Heart left ventricle (tissue), 16 donors: ENCODE results near the gene PSMA6. TPM values are rescaled to one million over a fixed set of nuclear protein-coding genes. Genes with fewer than 3 reads are reported as not detected.

ENCODE experiments used
- ATAC-seq, 4 donors: fragments of 200-7000 bp; cut with Tn5 transposase; one replicate each; pipeline ENCODE4 v1.9.1; 2020 to 2022; ENCODE audit warnings: moderate library complexity in 4 of 4, mild to moderate bottlenecking in 3 of 4, moderate number of reproducible peaks in 1 of 4
- DNase-seq, 5 donors: peaks; one replicate each; pipeline ENCODE4 v3.0.0-alpha.2; 2020
- H3K27ac ChIP-seq, 12 donors: fragments of 200-600 bp; sonication (generic) in 4 of 12; one replicate each; pipeline versions ENCODE4 v1.5.0 to v1.8.0; 2016 to 2022; ENCODE audit warnings: mild to moderate bottlenecking in 2 of 12
- H3K27me3 ChIP-seq, 9 donors: fragments of 200-600 bp; sonication (generic) in 2 of 9; one replicate each; pipeline versions ENCODE4 v1.5.1 to v1.8.0; 2016 to 2022; ENCODE audit warnings: mild to moderate bottlenecking in 3 of 9
- H3K36me3 ChIP-seq, 9 donors: fragments of 200-600 bp; sonication (generic) in 2 of 9; one replicate each; pipeline versions ENCODE4 v1.5.0 to v1.8.0; 2018 to 2022; ENCODE audit warnings: mild to moderate bottlenecking in 2 of 9
- H3K4me1 ChIP-seq, 12 donors: fragments of 200-600 bp; sonication (generic) in 4 of 12; one replicate each; pipeline versions ENCODE4 v1.5.0 to v1.8.0; 2016 to 2022; ENCODE audit warnings: mild to moderate bottlenecking in 3 of 12
- H3K4me3 ChIP-seq, 12 donors: fragments of 200-600 bp; sonication (generic) in 4 of 12; one replicate each; pipeline versions ENCODE4 v1.5.0 to v1.8.0; 2017 to 2022; ENCODE audit warnings: mild to moderate bottlenecking in 9 of 12, moderate library complexity in 4 of 12
- H3K9me3 ChIP-seq, 12 donors: fragments of 200-600 bp; sonication (generic) in 4 of 12; one replicate each; pipeline versions ENCODE4 v1.5.0 to v1.8.0; 2016 to 2022; ENCODE audit warnings: mild to moderate bottlenecking in 1 of 12
- POLR2A ChIP-seq, 2 donors: fragments of 450-650 bp; IDR thresholded peaks; one replicate each; pipeline ENCODE4 v1.6.1; 2017; ENCODE audit warnings: antibody characterized with exemption in 2 of 2, mild to moderate bottlenecking in 2 of 2, moderate library complexity in 2 of 2
- WGBS, 4 donors: extraction: QIAGEN DNeasy Blood & Tissue Kit in 2 of 4; methylation state at CpG; one replicate each; pipeline versions ENCODE4 v1.1.5 to v1.1.7; 2013 to 2018; 5-methylcytosine and 5-hydroxymethylcytosine counted together
- intact Hi-C, 10 donors: fragments of 100-400 bp; cut with DNase I; formaldehyde crosslinking; loops; one replicate each; pipeline versions ENCODE4 v1.11.1 to v1.14.2; 2022
- polyA plus RNA-seq, 2 donors: library from polyadenylated mRNA; stranded (reverse); fragments of 200-250 nt; gene quantifications; one replicate each; pipeline ENCODE4 v1.2.3, GENCODE V29; 2013
- total RNA-seq, 9 donors: library from RNA; depleted of rRNA in 2 of 9; stranded (reverse); fragments of >200 nt in 2 of 9; fragmentation: NEBNext Ultra II Directional in 3 of 9; extraction: Animal tissue kit (Norgen Biotek cat#: 25700) in 3 of 9; gene quantifications; one replicate each; pipeline versions ENCODE4 v1.1.0 to v1.2.4, GENCODE V29; 2016 to 2023
- TF ChIP-seq, protein P1 (sequence below), 12 donors: fragments of 200-600 bp; sonication (generic) in 4 of 12; IDR thresholded peaks; one replicate each; pipeline versions ENCODE4 v1.5.0 to v1.8.0; 2018 to 2022; ENCODE audit warnings: antibody characterized with exemption in 12 of 12, mild to moderate bottlenecking in 5 of 12
- donor health status: ischemic (EF 13 %, LVEDD 7.1; RV severe dilation, severe dysfunction).
- donor health status: healthy with polysubstance abuse.
- donor health status: DM: no; HTN: yes; CAD: no.
- donor health status: DM: no; HTN: no; CAD: no.
- donor health status: ischemic (EF 25% LVEDD 6.9; RV normal size, moderate dysfunction).
- donor health status: ischemic (EF 25% LVEDD 5.7; RV mildly dilated, moderate dysfunction).
- donor health status: healthy.
- donor health status: DM: yes; HTN: yes; CAD: no.
- donor health status: ischemic (EF 35%, LVEDD 5.7; RV mildly dilated, moderate dysfunction).
- donor health status: nonischemic (EF 11% LVEDD 7.7; RV severe dilation, severe dysfunction).
- donor health status: DM: yes; HTN: yes; CAD: no.
- donor health status: PGD.
- donor health status: ischemic (EF 29% LVEDD 5.4; RV normal size, mild dysfunction).
- donor health status: nonischemic (EF 23%, LVEDD 6.1; RV moderate dilation, normal function).

PSMA6 gene
- total and polyA plus RNA-seq, 11 donors = 123 to 293 (median 176) TPM

GRCh38 chr14:35301735-35302528 lies 9.8 kb downstream of the PSMA6 start:
- intact Hi-C loops = loop anchor here in 2 of 10 donors (1.0 to 5.0 kb wide), 3 partner anchors 15 to 70 kb away; no protein-coding TSS in a partner anchor
- Histone ChIP-seq H3K4me1 (peaks cover 4 to 72% (median 25%) of the 10 kb centered on the region in 12 donors), H3K36me3 (peaks cover 0 to 7% (median 0%) of the 10 kb centered on the region in 9 donors), H3K27ac (peak overlapping the region in 5 of 12 donors; percentile 18 to 58 (median 24)), H3K4me3 (no peak overlapping the region), H3K9me3 (peaks cover 0 to 5% (median 0%) of the 10 kb centered on the region in 12 donors), H3K27me3 (no peaks in the 10 kb centered on the region)
- TF ChIP-seq, protein P1, sequence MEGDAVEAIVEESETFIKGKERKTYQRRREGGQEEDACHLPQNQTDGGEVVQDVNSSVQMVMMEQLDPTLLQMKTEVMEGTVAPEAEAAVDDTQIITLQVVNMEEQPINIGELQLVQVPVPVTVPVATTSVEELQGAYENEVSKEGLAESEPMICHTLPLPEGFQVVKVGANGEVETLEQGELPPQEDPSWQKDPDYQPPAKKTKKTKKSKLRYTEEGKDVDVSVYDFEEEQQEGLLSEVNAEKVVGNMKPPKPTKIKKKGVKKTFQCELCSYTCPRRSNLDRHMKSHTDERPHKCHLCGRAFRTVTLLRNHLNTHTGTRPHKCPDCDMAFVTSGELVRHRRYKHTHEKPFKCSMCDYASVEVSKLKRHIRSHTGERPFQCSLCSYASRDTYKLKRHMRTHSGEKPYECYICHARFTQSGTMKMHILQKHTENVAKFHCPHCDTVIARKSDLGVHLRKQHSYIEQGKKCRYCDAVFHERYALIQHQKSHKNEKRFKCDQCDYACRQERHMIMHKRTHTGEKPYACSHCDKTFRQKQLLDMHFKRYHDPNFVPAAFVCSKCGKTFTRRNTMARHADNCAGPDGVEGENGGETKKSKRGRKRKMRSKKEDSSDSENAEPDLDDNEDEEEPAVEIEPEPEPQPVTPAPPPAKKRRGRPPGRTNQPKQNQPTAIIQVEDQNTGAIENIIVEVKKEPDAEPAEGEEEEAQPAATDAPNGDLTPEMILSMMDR (IDR thresholded peaks at IDR 0.05) = no peak
- TF ChIP-seq POLR2A (IDR thresholded peaks at IDR 0.05) = no peak
- ATAC-seq (no peak), DNase-seq (no peak)
- WGBS, 4 donors = 98 to 100% (median 100%) methylated on average over 1 of the region's 1 CpG

DNA sequence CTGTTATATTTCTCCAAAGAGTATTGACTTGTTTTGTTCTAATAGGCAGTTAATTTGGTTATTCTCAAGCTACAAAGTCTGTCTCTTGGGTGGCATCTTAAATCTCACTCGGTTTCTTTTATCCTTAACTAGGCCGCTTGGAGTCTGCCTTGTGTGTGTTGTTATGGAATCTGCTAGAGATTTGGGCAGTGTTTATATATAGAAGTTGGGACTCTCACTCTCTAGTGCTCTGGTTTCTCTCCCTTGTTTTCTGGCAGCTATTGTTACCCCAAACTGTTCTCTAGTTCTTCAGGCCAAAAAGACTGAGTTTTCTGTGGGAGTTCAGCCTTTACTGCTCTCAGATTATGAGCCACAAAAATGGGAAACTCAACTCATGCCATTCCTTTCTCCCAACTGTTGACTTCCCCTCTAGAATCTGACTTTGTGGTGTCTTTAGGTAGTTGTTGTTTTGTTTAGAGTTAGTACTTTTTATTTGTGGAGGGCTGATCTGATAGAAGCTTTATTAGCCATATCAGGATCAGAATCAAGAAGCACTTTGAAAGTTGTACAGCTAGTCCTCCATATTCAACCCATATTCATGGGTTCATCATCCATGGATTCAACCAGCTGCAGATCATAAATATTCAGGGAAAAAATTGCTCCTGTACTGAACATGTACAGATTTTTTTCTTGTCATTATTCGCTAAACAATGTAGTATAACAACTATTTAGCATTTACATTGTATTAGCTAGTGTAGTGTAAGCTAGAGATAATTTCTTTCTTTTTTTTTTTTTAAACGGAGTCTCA lies 11.2 kb downstream of the PSMA6 start:
- Histone ChIP-seq H3K9me3 (peaks cover 0 to 5% (median 0%) of the 10 kb centered on the region in 12 donors), H3K4me3 (no peak overlapping the region), H3K36me3 (peaks cover 0 to 19% (median 6%) of the 10 kb centered on the region in 9 donors), H3K4me1 (peaks cover 4 to 62% (median 21%) of the 10 kb centered on the region in 12 donors), H3K27ac (peak overlapping the region in 8 of 12 donors; percentile 24 to 58 (median 52)), H3K27me3 (no peaks in the 10 kb centered on the region)
- intact Hi-C loops = loop anchor here in 2 of 10 donors (5.0 kb wide), 2 partner anchors 34 to 71 kb away; no protein-coding TSS in a partner anchor
- TF ChIP-seq POLR2A (IDR thresholded peaks at IDR 0.05) = no peak
- TF ChIP-seq, protein P1 (IDR thresholded peaks at IDR 0.05) = no peak
- ATAC-seq (peak; percentile 30 to 72 (median 68)), DNase-seq (no peak)
- 67 to 82% (median 77%) methylated on average over 4 of the region's 4 CpGs for WGBS, 4 donors

DNA sequence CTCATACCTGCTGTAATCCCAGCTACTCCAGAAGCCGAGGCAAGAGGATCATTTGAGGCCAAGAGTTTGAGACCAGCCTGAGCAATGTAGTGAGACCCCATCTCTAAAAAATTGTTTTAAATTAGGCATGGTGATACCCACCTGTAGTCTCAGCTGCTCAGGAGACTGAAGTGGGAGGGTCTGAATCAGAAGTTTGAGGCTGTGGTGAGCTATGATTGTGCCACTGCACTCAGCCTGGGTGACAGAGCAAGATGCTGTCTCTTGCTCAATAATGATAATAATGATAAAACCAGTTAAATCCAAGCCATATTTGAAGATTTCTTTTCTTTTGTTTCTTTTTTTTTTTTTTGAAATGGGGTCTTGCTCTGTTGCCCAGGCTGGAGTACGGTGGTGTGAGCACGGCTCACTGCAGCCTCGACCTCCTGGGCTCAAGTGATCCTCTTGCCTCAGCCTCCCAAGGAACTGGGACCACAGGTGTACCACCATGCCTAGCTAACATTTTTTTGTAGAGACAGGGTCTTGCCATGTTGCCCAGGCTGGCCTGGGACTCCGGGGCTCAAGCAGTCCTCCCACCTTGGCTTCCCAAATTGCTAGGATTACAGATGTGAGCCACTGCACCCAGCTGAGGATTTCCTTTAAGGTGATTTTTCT lies 12.8 kb downstream of the PSMA6 start:
- TF ChIP-seq, protein P1 (IDR thresholded peaks at IDR 0.05) = no peak
- TF ChIP-seq POLR2A (IDR thresholded peaks at IDR 0.05) = no peak
- no peaks in the 10 kb centered on the region for H3K27me3 ChIP-seq
- peaks cover 0 to 35% (median 21%) of the 10 kb centered on the region in 9 donors for H3K36me3 ChIP-seq
- intact Hi-C loops = loop anchor here in 2 of 10 donors (5.0 kb wide), 2 partner anchors 32 to 73 kb away; no protein-coding TSS in a partner anchor
- no peak overlapping the region for H3K4me3 ChIP-seq
- DNase-seq (no peak), ATAC-seq (no peak)
- H3K4me1 ChIP-seq = peaks cover 4 to 46% (median 20%) of the 10 kb centered on the region in 12 donors
- H3K9me3 ChIP-seq = peaks cover 0 to 5% (median 0%) of the 10 kb centered on the region in 12 donors
- 95 to 98% (median 98%) methylated on average over 5 of the region's 5 CpGs for WGBS, 4 donors
- H3K27ac ChIP-seq = peak overlapping the region in 1 of 12 donors; percentile 53
